Tongue (tissue), 2 donors: Measurements from ENCODE around the gene C1orf159. TPM values are rescaled to one million over a fixed set of nuclear protein-coding genes. Genes with fewer than 3 reads are reported as not detected.

ENCODE experiments used
- DNase-seq: peaks from one replicate; pipeline ENCODE4 v3.0.0-alpha.2; 2015
- total RNA-seq: library from RNA; depleted of rRNA; stranded (reverse); fragments of >200 nt; gene quantifications from one replicate; pipeline ENCODE4 v1.2.3, GENCODE V29; 2014

Gene C1orf159
- total RNA-seq, 1 donor from 2014 or later, result 3.8 TPM

DNA sequence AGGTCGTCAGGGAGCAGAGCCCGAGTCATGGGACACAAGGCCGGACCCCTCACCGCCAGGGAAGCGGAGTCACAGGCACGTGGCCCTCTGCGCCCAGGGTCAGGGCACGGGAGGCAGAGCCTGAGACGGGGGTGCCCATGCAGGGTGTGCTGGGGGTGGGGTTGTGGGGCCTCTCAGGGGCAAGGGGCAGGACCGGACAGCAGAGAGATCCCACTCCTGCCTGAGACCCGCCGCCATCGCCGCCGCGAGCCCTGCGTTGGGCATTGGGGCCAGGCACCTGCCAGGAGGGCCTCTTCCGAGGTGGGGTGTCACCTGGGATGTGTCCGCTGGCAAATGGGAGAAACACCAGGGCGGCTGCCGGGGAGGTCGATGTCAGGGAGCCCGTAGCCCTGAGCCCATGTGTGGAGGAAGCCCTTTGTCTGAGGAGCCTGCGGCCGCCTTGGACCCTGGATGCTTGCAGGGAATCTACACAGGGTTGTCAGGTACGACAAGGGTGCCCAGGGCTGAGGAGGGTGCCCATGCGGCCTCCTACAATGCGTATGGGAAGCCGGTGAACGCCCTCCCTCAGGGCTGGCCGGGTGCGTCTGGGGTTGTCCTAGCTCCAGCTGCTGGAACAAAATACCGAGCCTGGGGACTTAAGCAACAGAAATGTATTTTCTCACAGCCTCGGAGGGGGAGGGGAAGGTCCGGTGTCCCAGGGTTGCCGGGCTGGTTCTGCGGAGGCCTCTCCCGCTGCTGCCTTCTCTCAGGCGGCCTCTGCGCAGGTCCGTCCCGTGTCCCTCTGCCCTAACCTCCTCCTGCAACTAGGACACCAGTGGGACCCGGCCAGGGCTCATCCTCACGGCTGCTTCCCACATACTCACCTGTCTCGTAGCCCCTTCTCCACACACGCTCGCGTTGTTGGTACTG, 16.4 kb upstream of the C1orf159 start:
- peak; percentile 52 for DNase-seq

DNA sequence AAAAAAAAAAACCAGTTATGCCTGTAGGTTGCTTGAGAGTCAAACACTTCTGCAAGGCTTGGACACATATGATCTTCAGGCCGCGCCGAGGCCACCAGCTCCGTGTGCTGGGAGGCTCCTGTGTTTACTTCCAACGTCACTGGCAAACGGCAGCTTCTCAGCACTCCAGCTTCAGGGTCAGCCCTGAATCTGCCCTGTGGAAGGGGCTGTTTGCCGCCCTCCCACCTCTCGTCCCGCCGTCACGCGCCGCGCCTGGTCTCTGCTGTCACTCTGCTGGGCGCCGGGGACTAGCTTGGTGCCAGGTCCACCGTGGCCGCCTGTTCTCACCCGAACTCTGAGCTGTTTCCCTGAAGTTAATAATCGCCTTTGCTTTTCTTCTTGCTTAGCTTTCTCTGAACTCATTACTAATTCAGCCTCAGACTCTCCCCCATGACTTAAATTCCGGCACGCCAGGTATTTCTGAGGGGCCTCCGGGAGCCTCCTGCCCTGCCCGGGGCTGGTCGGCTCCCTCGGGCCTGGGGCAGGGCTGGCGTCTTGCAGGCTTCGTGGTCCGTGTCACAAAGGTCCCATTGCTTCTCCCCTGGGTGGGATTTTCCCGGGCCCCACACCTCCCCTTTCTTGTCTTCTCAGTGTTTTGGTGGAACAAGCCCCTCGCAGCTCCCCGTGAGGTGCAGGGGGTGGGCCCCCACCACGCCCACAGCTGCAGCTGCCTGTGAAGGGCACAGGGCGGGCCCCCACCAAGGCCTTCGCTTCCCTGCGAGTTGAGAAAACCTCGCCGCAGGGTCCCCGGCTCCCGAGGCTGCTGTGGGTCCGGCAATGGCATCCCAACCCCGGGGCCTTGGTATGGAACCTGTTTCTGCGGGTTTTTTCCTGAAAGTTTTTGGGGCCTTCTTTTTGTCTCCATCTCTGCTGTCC, 14.6 kb upstream of the C1orf159 start:
- no peak for DNase-seq

DNA sequence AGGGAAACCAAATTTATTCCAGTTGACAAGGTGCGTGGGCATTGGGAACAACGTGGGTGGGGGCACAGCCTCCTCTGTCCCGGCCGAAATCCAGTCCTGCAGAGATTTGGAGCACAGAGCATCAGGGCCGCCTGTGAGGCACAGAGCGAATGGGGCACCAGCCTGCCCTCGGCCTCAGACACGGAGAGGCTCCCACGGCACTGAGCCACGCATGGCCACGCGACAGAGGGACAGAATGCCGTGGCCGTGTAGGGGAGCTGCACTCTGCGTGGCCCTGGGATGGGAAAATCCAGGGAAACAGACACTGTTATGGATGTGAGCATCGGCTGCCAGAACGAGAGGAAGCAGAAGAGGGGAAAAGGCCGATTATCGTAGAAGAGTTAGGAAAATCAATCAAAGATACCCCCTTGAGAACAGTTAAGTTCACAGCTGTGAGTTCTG, 13.5 kb upstream of the C1orf159 start:
- no peak for DNase-seq

DNA sequence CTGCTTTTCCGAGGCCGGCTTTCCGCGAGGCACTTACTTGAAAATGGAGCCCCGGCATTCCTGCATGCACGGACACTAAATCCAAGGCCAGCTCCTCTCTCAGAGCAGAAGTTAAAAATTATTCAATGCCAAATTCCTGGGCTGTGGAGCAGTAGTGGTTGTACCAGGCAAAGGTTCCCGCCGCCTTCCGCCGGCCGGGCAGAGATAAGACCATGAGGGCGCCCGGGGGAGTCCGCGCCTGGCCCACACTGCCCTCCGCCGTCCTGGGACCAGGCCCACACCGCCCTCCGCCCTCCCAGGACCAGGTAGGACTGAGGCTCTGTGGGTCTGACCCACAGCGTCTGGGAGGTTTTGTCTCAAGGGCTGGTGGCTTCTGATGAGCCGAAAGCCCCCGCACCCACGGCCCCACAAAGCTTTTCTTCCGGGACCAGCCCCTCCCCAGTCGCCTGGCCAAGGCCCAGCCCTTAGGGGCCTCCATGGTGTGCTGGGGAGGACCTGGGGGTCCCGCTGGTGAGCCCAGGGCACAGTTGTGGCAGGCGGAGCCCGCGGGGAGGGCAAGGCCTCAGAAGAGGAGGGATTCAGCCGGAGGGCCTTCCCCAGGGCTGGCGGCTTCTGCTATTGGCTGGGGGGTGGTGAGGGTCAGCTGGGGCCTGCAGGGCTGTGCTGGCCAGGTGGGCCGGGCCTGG, 12.7 kb upstream of the C1orf159 start:
- DNase-seq, result no peak

DNA sequence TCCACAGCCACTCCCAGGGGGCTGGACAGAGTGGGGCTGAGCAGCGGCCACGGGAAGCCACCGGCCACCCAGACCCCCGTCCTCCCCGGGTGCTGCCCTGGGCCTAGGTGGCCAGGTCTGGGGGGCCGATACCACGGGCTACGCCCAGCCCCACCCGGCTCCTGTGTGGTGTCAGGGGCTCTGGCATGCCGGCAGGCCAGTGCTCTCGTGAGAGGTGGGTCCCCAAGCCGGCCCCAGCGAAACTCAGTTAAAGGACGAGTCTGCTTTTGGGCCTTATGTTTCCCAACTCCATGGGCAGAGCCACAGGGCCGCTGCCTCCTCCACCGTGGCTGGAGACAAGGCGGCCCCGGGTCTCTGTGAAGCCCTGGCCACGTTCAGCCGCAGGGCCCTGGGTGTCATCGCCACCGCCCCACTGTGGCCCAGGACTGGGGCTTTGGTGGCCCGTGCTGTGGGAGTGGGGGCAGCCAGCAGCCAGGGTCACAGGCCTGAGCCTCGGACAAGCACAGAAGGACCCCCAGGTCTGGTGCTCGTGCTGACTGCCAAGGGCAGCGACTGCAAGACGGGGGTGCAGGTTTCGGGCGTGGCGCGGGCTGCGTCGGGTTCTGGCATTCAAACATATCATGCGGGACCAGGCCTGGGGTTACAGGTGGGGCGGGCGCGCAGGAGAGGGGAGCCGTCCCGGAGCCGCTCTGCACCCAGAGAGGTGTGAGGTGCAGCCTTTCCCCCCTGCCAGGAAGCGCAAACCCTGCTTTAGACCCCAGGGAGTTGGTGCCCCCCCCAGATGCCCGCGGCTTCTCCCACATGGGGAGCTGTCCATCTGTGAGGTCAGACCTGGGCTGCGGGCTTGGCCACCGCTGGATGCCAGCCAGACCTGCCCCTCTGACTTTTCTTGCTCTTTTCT, 11.9 kb upstream of the C1orf159 start:
- no peak for DNase-seq

DNA sequence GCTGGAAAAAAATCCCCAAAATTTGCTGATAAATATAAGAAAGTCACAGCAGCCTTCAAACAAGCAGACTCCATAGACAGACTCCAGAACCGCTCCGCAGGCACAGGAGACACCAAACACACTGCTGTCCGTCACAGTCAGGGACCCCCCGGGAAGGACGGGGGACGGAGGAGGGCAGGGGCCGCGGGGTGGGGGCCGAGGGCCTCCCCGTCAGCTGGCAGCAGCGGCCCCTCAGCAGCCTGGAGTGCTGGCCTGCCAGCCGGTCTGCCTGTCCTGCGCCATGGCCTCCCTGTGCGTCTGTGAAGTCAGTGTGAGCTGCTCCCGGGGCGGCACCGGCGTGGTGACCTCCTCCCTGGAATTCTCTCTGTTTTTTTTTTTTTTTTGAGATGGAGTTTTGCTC, 10.1 kb upstream of the C1orf159 start:
- no peak for DNase-seq

DNA sequence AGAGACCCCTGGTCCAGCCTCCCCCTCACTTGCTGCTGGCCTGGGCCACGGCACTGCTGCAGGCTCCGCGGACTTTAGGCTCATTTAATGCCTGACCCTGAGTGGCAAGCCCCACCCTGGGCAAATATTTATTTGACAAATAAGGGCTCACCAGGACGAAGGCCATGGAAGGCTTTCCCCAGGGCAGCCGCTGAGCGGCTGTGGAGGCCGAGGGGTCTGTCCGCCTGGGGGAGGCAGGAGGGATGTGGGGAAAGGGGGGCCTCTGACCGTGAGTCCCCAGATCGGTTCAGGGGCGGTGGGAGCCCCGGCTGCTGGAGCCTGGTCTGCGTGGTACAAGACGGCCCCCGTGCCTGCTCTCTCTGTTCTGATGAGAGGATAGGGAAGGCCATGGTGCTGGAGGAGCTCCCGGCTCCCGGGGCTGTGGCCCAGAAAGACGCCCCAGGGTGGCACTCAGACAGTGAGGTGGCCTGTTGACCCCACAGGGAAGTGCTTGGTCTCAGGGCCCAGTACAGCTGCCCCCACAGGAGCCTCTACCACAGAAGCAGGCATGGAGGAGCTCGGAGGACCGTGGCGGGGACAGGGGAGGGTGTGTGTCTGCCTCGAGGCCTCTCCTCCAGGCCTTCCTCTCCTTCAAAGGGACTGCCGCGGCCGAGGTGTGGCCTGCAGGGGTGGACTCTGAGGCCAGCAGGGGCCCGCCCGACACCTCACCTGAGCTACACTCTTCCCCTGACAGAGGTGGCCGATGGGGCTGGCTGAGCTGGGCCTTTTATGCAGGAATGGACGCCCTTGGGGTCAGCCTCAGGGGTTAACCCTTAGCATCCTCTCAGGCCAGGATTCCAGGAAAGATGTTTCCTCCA, 9.1 kb upstream of the C1orf159 start:
- no peak for DNase-seq

DNA sequence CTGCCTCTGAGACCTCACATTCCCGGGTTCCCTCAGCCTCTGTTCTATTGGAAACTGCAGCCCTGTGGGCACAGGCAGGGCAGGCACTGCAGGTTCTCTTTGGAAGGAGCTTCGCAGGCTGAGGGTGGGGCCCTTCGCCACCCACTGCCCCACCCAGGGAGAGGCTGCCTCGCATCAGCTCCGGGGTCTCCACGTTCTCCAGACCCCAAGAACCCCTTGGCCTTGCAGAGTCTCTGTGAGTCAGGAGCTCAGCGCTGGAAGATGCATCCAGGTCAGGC, 8.6 kb upstream of the C1orf159 start:
- DNase-seq, result no peak

DNA sequence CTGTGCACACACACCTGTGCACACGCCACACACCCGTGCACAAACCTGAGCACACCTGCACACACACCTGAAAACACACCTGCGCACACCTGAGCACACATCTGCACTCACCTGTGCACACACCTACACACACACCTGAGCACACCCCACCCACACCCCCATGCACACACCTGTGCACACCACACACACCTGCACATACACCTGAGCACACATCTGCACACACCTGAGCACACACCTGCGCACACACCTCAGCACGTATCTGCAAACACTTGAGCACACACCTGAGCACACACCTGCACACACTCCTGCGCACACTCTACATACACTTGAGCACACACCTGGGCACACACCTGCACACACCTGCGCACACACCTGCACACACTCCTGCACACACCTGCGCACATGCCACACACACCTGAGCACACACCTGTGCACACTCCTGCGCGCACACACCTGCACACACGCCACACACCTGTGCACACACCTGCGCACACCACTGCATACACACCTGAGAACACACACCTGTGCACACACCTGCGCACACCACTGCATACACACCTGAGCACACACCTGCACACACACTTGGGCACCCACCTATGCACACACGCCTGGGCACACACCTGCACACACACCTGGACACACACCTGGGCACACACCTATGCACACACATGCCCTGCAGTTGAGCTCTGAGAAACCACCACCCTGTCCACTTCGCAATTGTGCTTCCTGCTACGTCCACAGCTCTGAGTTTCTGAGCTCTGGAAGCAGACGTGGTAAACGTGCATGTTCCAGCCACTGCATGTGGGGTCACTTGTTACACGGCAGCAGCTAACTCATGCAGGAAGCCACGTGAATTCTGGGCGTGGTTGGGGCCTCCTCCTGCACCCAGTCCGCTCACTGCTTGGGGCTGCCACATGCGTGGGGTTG, 8.0 kb upstream of the C1orf159 start:
- DNase-seq, result no peak

DNA sequence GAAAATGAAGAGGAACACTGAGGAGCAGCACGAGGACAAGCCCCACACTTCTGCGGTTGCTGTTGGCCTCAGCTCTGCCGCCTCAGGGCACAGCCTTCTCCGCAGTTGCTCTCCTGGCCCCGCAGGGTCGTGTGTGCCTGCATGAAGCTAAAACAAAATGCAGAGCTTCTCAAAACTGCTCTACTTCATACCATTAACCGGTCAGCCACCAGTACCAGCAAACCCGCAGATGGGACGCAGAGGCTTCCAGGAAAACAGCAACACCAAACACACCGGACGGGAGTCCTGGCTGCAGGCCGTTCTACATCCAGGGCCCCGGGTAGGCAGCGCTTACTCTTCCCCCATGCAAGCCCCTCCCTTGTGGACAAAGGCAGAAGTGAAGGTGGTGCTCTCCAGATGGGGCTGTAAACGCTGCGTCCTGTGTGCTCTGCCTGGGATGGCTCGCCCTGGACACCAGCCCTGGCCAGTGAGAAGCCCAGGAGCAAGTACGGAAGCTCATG, 7.1 kb upstream of the C1orf159 start:
- DNase-seq, result peak; percentile 27

DNA sequence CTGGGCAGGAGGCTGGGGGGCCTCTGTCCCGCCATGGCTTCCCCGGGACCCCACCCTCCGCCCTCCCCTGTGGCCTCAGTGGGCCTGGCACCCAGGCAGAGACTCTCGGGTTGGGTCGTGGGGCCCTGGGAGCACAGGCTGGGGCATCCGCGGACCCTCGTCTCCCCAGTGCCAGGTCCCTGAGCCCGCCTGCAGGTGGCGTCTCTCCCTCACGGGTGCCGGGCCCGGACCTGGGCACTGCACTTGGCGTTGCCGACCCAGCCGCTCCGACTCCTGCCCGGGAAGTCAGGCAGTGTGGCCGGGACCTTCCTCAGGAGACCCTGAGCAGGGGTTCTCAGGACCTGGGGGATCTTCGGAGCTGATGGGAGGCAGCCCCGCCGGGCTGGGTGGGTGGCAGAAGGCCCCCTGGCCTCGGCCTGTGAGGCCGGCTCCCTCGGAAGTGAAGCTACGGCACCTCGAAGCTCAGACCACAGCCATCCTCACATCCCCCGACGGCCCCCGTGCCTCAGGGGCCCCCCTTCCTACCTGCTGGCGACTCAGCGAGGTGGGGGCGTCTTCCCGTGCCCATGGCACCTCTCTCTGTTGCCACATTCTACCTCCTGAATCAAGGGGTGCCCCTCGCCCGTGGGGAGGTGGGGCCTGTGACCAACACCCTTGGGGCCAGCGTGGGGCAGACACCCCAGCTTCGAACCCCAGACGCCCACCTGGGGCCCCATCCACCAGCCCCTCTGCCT, 6.4 kb upstream of the C1orf159 start:
- peak; percentile 88 for DNase-seq

DNA sequence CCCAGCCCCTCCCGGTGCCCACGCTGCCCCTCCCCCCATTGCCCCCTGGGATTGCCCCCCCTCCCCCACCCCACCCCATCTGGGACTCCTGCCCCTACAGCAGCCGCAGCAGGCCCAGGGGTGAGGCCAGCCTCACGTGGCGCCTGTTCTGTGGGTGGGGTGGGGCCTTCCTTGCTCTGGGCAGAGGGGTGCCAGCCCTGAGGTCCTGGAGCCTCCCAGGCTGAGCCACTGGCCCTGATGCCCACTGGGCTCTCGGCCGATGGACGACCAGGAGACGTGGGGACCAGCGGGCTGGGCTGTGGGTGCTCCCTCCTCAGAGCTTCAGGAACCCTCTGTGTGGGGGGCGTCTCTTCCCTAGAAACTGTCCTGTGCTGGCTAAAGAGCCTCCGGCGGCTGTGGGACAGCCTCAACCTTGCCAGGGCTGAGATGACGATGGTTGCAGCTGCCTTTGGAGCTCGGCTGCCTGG, 5.8 kb upstream of the C1orf159 start:
- DNase-seq, result no peak

DNA sequence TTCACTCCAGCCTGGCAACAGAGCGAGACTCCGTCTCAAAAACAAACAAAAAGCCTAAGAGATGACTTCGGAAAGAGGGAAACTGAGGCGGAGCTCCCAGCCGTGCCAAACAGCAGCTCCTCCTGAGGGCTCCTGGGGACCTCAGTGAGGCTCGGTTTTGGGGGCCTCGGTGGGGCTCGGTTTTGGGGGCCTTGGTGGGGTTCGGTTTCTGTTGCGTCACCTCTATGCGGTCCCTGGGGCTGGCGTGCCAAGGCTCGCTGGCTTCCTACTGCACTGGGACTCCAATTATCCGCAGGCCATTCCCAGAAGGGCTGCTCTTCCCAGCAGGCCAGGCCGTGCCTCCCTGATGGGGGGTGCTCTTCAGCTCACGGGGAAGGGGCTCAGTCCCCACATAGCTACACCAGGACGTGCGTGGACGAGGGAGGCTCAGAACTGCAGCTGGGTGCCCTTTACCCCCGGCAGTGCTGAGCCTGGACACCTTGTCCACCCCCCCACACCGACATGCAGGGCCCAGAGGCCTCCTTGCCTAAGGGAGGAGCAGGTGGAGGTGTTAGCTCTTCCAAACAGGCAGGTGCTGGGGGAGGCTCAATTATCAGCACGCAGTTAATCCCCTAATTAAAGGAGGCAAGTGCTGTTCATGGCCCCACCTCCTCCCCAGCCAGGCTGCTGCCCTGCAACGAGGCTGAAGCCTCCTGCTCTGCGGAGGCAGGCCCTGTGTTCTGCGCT, 5.1 kb upstream of the C1orf159 start:
- DNase-seq, result no peak

DNA sequence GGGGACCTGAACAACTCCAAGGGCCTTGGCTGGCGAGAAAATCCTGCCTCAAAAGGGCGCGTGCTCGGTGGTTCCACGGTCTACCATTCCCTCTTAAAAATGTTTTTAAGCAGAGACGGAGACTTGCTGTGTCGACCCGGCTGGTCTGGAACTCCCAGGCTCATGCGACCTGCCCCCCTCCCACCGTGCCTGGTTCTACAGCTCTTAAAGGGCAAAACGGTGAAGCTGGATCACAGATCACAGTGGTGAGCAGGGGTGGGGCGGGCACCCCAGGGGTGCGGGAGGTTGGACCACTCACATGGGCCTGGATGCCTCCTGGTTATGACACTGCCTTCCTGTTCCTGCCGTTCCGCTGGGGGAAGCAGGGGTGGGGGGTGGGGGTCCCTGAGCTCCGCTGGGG, 4.2 kb upstream of the C1orf159 start:
- no peak for DNase-seq

DNA sequence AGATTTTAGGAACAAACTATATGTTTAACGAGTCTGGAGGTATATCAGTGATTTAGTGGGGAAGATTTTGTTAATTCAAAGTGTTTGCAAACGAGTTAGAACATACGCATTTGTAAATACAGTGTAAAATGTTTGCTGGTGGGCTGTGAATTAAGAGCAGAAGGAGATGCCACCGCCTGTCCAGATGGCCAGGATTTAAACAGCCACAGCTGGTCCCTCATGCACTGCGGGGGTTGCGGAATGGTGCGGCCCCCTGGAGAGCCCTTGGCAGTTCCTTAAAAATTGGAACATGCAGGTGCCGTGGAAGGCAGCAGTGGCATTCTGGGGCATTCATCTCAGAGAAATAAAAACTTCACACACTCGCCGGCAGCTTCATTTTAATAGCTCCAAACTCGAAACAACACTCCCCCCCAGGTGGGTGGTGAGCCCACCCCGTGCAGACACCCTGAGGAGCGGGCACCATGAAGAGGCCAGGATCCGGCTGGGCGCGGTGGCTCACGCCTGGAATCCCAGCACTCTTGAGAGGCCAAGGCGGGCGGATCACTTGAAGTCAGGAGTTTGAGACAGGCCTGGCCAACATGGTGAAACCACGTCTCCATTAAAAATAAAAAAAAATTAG, 3.5 kb upstream of the C1orf159 start:
- no peak for DNase-seq

DNA sequence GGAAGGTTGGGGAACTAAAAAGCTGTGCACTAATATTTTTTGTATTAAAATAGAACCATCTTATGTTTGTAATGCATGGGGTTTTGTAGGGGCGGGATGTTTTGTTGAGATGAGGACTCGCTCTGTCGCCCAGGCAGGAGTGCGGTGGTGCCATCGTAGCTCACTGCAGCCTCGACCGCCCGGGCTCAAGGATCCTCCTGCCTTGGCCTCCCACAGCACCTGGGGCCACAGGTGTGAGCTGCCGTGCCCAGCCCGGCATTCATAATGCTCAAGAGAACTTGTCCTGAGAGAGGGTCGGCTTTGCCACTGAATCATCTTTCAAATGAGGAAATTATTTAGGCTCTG, 3.0 kb upstream of the C1orf159 start:
- no peak for DNase-seq
